ENCODE data around the gene LYST. TPM values are rescaled to one million over a fixed set of nuclear protein-coding genes. Genes with fewer than 3 reads are reported as not detected.
A peak's percentile ranks its signal among the peaks of the same experiment; 100 is the strongest.

LYST gene
- total and polyA plus RNA-seq, 4 donors: 4.1 to 63.3 (median 26.8) TPM

DNA sequence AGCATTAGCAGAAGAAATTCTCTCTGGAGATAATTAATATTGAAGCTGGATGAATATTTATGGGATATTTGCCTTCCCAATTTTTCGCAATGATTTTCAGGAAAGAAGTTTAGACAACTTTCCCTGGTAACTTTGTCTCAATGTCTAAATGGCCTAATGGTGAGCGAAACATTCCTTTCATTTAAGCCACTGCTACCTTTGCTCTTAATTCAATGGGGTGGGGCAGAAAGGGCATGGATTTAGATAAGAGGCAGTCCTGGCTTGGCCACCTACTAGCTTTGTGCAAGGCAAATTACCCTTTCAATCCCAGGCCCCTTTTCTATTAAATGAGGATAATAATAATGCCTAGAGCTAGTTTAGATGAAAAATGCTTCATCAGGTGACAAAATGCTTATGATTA is 27.1 kb upstream of the LYST start:
- DNase-seq (no peak), ATAC-seq (ENCODE audit: low FRiP score) (no peak)
- Histone ChIP-seq H3K27ac (ENCODE audit: low read depth in 1 of 2, low read length in 2 of 2) (no peak overlapping the region), H3K4me1 (ENCODE audit: control insufficient read depth in 1 of 2, insufficient read depth in 2 of 2, low read length in 2 of 2) (no peaks in the 10 kb centered on the region), H3K9me3 (ENCODE audit: control insufficient read depth, low read length) (no peaks in the 10 kb centered on the region), H3K27me3 (ENCODE audit: control insufficient read depth in 1 of 2, insufficient read depth in 2 of 2, low read length in 1 of 2) (no peaks in the 10 kb centered on the region), H3K36me3 (ENCODE audit: control insufficient read depth in 1 of 2, insufficient read depth in 2 of 2, low read length in 1 of 2) (no peaks in the 10 kb centered on the region), H3K4me3 (ENCODE audit: low read length in 2 of 2) (no peak overlapping the region)
- WGBS, 2 donors: 97% methylated on average over 2 of the region's 2 CpGs
- intact Hi-C loops (cut with DNase I): no loop called here

DNA sequence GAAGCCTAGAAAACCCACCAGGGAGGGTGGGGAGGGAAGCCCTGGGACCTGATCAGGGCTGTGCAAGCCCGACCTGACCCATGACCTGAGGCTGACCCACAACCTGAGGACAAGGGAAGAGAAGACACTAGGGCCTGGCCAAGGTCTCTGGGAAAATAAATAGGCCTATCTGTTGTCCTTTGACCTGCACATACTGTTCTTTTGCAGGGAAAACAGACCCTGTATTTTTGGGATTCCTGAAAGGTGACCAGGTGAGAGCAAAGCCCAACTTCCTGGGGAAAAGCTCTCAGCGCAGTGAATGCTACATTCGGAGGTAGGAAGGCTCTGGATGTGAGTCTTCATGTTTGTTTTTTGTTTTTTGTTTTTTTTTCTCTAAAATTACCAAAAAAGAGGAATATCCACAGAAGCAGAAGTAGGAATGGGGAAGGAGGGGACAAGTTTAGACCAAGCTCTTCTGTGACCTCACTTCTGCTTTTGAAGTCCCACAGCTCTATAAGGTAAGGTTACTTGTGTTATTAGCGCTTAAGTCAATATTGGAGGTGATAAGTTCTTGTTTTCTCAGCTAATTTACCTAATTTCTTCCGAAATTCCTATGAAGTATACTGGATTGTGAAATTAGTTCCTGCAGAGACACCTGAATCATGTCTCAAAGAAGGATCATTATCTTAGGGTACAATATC is 26.2 kb upstream of the LYST start:
- WGBS, 2 donors: 89 to 92% methylated on average over 5 of the region's 5 CpGs

DNA sequence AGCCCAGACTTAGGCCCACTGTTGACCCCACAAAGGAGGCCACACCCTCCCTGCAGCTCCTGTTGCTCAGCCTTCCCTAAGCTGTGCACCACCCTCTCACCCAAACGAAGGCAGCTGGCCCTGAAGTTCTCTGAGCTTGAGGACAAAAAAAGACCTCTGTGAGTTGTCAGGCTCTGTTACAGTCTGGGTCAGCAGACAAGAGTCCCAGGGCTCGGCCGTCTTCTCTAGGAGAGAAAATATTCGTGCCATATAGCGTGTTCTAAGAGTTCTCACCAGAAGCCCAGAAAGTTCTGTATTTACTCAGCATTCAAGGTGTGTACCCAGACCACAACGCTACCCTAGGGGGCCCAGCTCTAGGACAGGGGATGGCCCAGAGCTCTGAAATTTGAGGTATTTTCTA is 25.5 kb upstream of the LYST start:
- no peak overlapping the region for H3K27ac ChIP-seq (ENCODE audit: low read depth in 1 of 2, low read length in 2 of 2)
- H3K9me3 ChIP-seq (ENCODE audit: control insufficient read depth, low read length): no peaks in the 10 kb centered on the region
- H3K4me3 ChIP-seq (ENCODE audit: low read length in 2 of 2): no peak overlapping the region
- WGBS, 2 donors: 89 to 90% methylated on average over 6 of the region's 6 CpGs
- H3K27me3 ChIP-seq (ENCODE audit: control insufficient read depth in 1 of 2, insufficient read depth in 2 of 2, low read length in 1 of 2): no peaks in the 10 kb centered on the region
- intact Hi-C loops (cut with DNase I): no loop called here
- H3K36me3 ChIP-seq (ENCODE audit: control insufficient read depth in 1 of 2, insufficient read depth in 2 of 2, low read length in 1 of 2): no peaks in the 10 kb centered on the region
- DNase-seq (no peak), ATAC-seq (ENCODE audit: low FRiP score) (no peak)
- H3K4me1 ChIP-seq (ENCODE audit: control insufficient read depth in 1 of 2, insufficient read depth in 2 of 2, low read length in 2 of 2): no peaks in the 10 kb centered on the region

More for the DNA sequence above, 26.2 kb upstream of the LYST start:
- Histone ChIP-seq H3K4me3 (ENCODE audit: low read length in 2 of 2) (no peak overlapping the region), H3K4me1 (ENCODE audit: control insufficient read depth in 1 of 2, insufficient read depth in 2 of 2, low read length in 2 of 2) (no peaks in the 10 kb centered on the region), H3K9me3 (ENCODE audit: control insufficient read depth, low read length) (no peaks in the 10 kb centered on the region), H3K27ac (ENCODE audit: low read depth in 1 of 2, low read length in 2 of 2) (no peak overlapping the region), H3K36me3 (ENCODE audit: control insufficient read depth in 1 of 2, insufficient read depth in 2 of 2, low read length in 1 of 2) (no peaks in the 10 kb centered on the region), H3K27me3 (ENCODE audit: control insufficient read depth in 1 of 2, insufficient read depth in 2 of 2, low read length in 1 of 2) (no peaks in the 10 kb centered on the region)
- no peak for DNase-seq
- intact Hi-C loops (cut with DNase I): no loop called here
- no peak for ATAC-seq (ENCODE audit: low FRiP score)

DNA sequence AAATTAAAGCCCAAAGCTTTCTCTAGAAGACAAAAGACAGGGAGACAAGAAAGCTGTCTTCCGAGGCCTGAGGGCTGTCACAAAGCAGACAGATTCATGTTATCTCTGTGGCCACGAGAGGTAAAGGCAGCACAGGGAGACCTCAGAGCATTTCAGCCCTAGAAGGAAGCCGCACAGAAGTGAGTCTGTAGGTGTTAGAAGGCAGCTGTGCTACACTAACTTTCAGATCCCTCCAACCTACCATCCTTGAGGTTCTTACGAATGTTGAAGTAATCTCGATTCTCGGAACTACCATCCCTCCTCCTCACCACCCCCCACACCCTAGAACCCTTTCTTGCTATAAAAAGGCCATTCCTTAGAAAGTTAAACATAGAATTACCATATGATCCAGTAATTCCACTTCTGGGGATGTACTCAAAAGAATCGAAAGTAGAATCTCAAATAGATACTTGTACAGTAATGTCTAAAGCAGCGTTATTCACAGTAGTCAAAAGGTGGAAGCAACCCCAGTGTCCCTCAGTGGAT is 21.5 kb upstream of the LYST start:
- no peaks in the 10 kb centered on the region for H3K4me1 ChIP-seq (ENCODE audit: control insufficient read depth in 1 of 2, insufficient read depth in 2 of 2, low read length in 2 of 2)
- intact Hi-C loops (cut with DNase I): no loop called here
- WGBS, 2 donors: 92% methylated on average over 8 of the region's 8 CpGs
- no peaks in the 10 kb centered on the region for H3K36me3 ChIP-seq (ENCODE audit: control insufficient read depth in 1 of 2, insufficient read depth in 2 of 2, low read length in 1 of 2)
- H3K4me3 ChIP-seq (ENCODE audit: low read length in 2 of 2): no peak overlapping the region
- H3K9me3 ChIP-seq (ENCODE audit: control insufficient read depth, low read length): no peaks in the 10 kb centered on the region
- ATAC-seq (ENCODE audit: low FRiP score) (no peak), DNase-seq (no peak)
- H3K27me3 ChIP-seq (ENCODE audit: control insufficient read depth in 1 of 2, insufficient read depth in 2 of 2, low read length in 1 of 2): no peaks in the 10 kb centered on the region
- no peak overlapping the region for H3K27ac ChIP-seq (ENCODE audit: low read depth in 1 of 2, low read length in 2 of 2)

DNA sequence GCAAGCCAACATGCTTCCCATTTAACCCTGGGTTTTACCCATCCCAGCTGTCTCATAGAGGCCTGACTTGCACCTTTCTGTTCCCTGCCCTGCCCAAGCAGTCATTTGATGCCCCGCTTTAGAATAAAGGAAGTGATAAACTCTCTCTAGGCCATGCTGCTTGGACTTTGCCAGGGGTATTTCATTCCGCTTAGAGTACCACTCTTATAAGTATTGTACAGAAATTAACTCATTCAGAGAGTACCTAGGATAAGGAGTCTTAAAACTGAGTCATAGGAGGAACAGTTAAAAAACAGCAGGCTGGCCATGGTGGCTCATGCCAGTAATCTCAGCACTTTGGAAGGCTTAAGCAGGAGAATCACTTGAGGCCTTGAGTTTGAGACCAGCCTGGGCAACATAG is 21.0 kb upstream of the LYST start:
- Histone ChIP-seq H3K4me3 (ENCODE audit: low read length in 2 of 2) (no peak overlapping the region), H3K4me1 (ENCODE audit: control insufficient read depth in 1 of 2, insufficient read depth in 2 of 2, low read length in 2 of 2) (no peaks in the 10 kb centered on the region), H3K27me3 (ENCODE audit: control insufficient read depth in 1 of 2, insufficient read depth in 2 of 2, low read length in 1 of 2) (no peaks in the 10 kb centered on the region), H3K27ac (ENCODE audit: low read depth in 1 of 2, low read length in 2 of 2) (no peak overlapping the region), H3K36me3 (ENCODE audit: control insufficient read depth in 1 of 2, insufficient read depth in 2 of 2, low read length in 1 of 2) (no peaks in the 10 kb centered on the region), H3K9me3 (ENCODE audit: control insufficient read depth, low read length) (no peaks in the 10 kb centered on the region)
- no peak for ATAC-seq (ENCODE audit: low FRiP score)
- no peak for DNase-seq
- intact Hi-C loops (cut with DNase I): no loop called here
- 87 to 93% methylated on average over 2 of the region's 2 CpGs for WGBS, 2 donors

DNA sequence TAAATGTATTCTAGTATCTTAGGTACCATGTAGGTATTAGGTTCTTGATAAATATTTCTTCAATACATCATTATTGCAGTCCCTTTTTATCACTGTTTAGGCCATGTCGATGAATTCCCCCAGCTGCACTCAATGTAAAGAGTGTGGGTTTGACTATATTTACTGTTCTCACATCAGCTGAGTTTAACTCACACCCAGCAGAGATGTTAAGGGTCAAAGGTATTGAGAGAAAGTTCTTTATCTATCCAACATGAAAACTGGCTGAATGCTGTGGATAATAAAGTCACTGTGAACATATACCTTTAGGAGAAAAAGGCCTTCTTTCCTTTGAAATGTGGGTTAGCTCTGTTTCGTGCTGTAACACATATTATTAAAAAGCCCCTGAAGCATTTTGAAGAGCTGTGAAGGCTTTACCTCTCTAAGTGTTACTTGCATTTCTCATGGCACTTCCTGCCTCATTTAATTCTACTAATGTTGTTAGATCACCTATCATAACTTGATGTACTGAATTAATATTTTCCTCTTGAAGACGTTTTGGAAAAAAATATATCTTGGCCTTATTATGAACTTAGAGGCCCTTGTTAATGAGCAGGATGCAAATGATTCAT is 19.1 kb upstream of the LYST start:
- H3K27me3 ChIP-seq (ENCODE audit: control insufficient read depth in 1 of 2, insufficient read depth in 2 of 2, low read length in 1 of 2): no peaks in the 10 kb centered on the region
- ATAC-seq (ENCODE audit: low FRiP score) (no peak), DNase-seq (no peak)
- 88 to 91% methylated on average over 3 of the region's 3 CpGs for WGBS, 2 donors
- H3K4me3 ChIP-seq (ENCODE audit: low read length in 2 of 2): no peak overlapping the region
- intact Hi-C loops (cut with DNase I): no loop called here
- no peaks in the 10 kb centered on the region for H3K9me3 ChIP-seq (ENCODE audit: control insufficient read depth, low read length)
- no peak overlapping the region for H3K27ac ChIP-seq (ENCODE audit: low read depth in 1 of 2, low read length in 2 of 2)
- H3K4me1 ChIP-seq (ENCODE audit: control insufficient read depth in 1 of 2, insufficient read depth in 2 of 2, low read length in 2 of 2): no peaks in the 10 kb centered on the region
- H3K36me3 ChIP-seq (ENCODE audit: control insufficient read depth in 1 of 2, insufficient read depth in 2 of 2, low read length in 1 of 2): no peaks in the 10 kb centered on the region

DNA sequence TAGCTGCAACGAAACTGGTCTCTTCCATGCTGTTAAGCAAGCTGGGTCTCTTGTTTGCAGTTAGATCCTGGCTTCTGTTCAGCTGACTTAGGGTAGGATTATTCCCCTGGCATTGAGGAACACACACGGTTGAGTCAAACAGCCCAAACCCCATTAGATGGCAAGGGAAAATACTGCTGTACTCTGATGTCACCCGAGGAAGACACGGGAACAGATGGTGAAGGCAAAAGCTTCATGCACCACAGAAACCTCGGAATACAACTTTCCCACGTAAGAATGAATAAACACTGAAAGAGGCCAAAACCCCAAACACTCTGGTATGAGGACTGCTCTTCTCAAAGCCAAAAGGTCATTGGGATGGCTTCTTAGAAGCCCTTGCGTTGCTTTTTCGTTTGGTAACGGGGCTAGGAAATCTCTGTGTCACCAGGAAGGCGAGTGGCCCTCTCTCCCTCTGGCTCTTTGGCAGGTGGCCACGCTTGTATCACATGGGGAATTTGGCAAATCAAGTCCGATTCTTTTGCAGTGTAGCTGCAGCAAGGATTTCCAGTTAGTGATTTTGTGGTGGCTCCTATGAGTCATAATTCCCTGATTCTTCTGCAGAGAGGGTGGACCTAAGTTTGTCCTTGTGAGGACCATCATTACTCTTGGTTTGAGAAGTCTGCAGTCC is 16.7 kb upstream of the LYST start:
- Histone ChIP-seq H3K36me3 (ENCODE audit: control insufficient read depth in 1 of 2, insufficient read depth in 2 of 2, low read length in 1 of 2) (no peaks in the 10 kb centered on the region), H3K9me3 (ENCODE audit: control insufficient read depth, low read length) (no peaks in the 10 kb centered on the region), H3K27ac (ENCODE audit: low read depth in 1 of 2, low read length in 2 of 2) (peak overlapping the region in 1 of 2 donors; percentile 77), H3K4me1 (ENCODE audit: control insufficient read depth in 1 of 2, insufficient read depth in 2 of 2, low read length in 2 of 2) (no peaks in the 10 kb centered on the region), H3K4me3 (ENCODE audit: low read length in 2 of 2) (peak overlapping the region in 1 of 2 donors; percentile 11), H3K27me3 (ENCODE audit: control insufficient read depth in 1 of 2, insufficient read depth in 2 of 2, low read length in 1 of 2) (no peaks in the 10 kb centered on the region)
- DNase-seq (peak; percentile 95 to 96), ATAC-seq (ENCODE audit: low FRiP score) (peak; percentile 91)
- WGBS, 2 donors: 6% methylated on average over 12 of the region's 12 CpGs
- intact Hi-C loops (cut with DNase I): no loop called here

DNA sequence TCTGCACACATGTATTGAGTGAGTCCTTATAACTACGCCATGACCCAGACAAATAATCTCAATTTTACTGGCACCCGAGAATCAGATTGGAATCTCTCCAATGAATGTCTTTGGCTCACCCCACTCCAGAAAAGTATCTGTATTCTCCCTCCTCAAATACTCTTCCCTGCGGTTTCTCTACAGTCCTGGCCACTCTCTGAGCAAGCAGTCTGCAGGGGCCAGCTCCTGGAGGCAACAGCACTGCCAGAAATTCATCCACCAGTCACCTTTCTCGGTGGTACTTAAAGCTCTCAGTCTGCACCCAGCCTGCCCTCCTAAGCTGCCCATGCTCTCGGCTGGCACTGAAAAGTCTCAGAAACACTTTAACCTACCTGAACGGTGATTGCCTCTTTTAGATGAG is 16.1 kb upstream of the LYST start:
- Histone ChIP-seq H3K9me3 (ENCODE audit: control insufficient read depth, low read length) (no peaks in the 10 kb centered on the region), H3K36me3 (ENCODE audit: control insufficient read depth in 1 of 2, insufficient read depth in 2 of 2, low read length in 1 of 2) (no peaks in the 10 kb centered on the region), H3K4me3 (ENCODE audit: low read length in 2 of 2) (no peak overlapping the region), H3K4me1 (ENCODE audit: control insufficient read depth in 1 of 2, insufficient read depth in 2 of 2, low read length in 2 of 2) (no peaks in the 10 kb centered on the region), H3K27me3 (ENCODE audit: control insufficient read depth in 1 of 2, insufficient read depth in 2 of 2, low read length in 1 of 2) (no peaks in the 10 kb centered on the region), H3K27ac (ENCODE audit: low read depth in 1 of 2, low read length in 2 of 2) (peak overlapping the region in 1 of 2 donors; percentile 77)
- ATAC-seq (ENCODE audit: low FRiP score) (peak; percentile 44), DNase-seq (no peak)
- 19 to 23% methylated on average over 6 of the region's 6 CpGs for WGBS, 2 donors
- intact Hi-C loops (cut with DNase I): no loop called here
